Activated B cell treated with CpG ODN at 0.5 μM for 24 hours (primary cell): Measurements from ENCODE around the gene AGFG2. TPM values are rescaled to one million over a fixed set of nuclear protein-coding genes. Genes with fewer than 3 reads are reported as not detected.

Experiments
- ATAC-seq: fragments of 200-7000 bp; cut with Tn5 transposase; one replicate; pipeline ENCODE4 v1.10.0; 2021; ENCODE audit warnings: low read depth, mild to moderate bottlenecking, moderate library complexity
- CTCF ChIA-PET: fragments of 350-600 bp; sonication (Branson Sonifier 250); formaldehyde crosslinking; loops from one replicate; lab custom pipeline; 2021; ENCODE audit warnings: antibody characterized with exemption; lab: Charles Lee
- POLR2A ChIA-PET: fragments of 350-600 bp; sonication (Branson Sonifier 250); formaldehyde crosslinking; loops from one replicate; lab custom pipeline; 2021; ENCODE audit warnings: antibody characterized with exemption; lab: Charles Lee
- DNase-seq: peaks from one replicate; pipeline ENCODE4 v3.0.0; 2022
- H3K27ac Mint-ChIP-seq: one replicate; pipeline ENCODE4 v1.8.0; 2020; ENCODE audit warnings: mixed read lengths
- H3K27me3 Mint-ChIP-seq: one replicate; pipeline ENCODE4 v1.8.0; 2021; ENCODE audit warnings: mixed read lengths
- H3K36me3 Mint-ChIP-seq: one replicate; pipeline ENCODE4 v1.8.0; 2021; ENCODE audit warnings: low read depth, mixed read lengths
- H3K4me1 Mint-ChIP-seq: one replicate; pipeline ENCODE4 v1.8.0; 2021; ENCODE audit warnings: mixed read lengths
- H3K4me3 Mint-ChIP-seq: one replicate; pipeline ENCODE4 v1.8.0; 2020; ENCODE audit warnings: mild to moderate bottlenecking, mixed read lengths
- H3K9me3 Mint-ChIP-seq: one replicate; pipeline ENCODE4 v1.8.0; 2020; ENCODE audit warnings: mixed read lengths
- CTCF ChIP-seq: fragments of 200-600 bp; IDR thresholded peaks from one replicate; pipeline ENCODE4 v1.8.0; 2022; ENCODE audit warnings: antibody characterized with exemption, mild to moderate bottlenecking
- intact Hi-C: fragments of 100-400 bp; cut with micrococcal nuclease; formaldehyde crosslinking; loops from one replicate; pipeline ENCODE4 v1.15.1; 2024
- total RNA-seq: library from RNA; stranded (reverse); gene quantifications from 2 replicates; pipeline ENCODE4 v1.2.3, GENCODE V29; 2022

The AGFG2 gene
- total RNA-seq, 1 donor from 2014 or later = 9.5 TPM

DNA sequence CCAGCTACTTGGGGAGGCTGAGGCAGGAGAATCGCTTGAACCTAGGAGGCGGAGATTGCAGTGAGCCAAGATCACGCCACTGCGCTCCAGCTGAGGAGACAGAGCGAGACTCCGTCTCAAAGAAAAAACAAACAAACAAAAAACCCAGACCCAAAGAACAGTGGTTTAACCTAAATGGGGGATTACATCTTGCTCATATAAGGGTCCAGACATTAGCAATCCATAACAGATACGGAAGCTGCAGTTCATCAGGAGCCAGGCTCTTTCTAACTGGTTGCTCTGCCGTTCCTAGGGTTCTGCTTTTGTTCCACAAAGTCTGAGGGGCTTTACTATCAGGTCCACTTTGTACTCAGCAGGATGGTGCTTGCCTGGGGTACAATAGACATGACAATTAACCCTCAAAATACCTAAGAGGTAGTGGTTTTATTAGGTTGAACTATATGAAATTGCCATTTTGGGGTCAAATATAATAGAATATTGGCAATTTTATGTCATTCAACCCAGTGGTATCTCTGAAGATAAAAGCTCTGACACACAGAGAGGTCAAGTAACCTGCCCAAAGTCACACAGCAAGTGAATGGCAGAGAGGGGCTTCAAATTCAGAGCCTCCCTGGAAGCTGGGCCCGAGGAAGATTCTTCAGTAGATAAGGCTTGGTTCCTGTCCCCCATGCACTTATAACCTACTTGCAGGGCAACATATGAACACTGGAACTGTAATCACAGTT is 34.0 kb upstream of the AGFG2 start:
- POLR2A ChIA-PET = no interaction called here
- H3K4me1 Mint-ChIP-seq = no peaks in the 10 kb centered on the region

GRCh38 chr7:100506356-100506923 is 32.6 kb upstream of the AGFG2 start:
- ChIA-PET POLR2A (no interaction called here), CTCF (no interaction called here)
- H3K36me3 Mint-ChIP-seq = no peaks in the 10 kb centered on the region
- no peaks in the 10 kb centered on the region for H3K9me3 Mint-ChIP-seq
- H3K27ac Mint-ChIP-seq = no peak overlapping the region
- DNase-seq (no peak), ATAC-seq (no peak)
- H3K4me1 Mint-ChIP-seq = no peaks in the 10 kb centered on the region
- TF ChIP-seq CTCF = no peak
- intact Hi-C loops = no loop called here
- H3K4me3 Mint-ChIP-seq = no peak overlapping the region
- H3K27me3 Mint-ChIP-seq = peaks cover 9% of the 10 kb centered on the region

More for the DNA sequence above, 34.0 kb upstream of the AGFG2 start:
- Mint-ChIP-seq H3K9me3 (no peaks in the 10 kb centered on the region), H3K4me3 (no peak overlapping the region), H3K36me3 (no peaks in the 10 kb centered on the region), H3K27me3 (peaks cover 4% of the 10 kb centered on the region), H3K27ac (no peak overlapping the region)
- ATAC-seq = no peak
- no peak for TF ChIP-seq CTCF
- intact Hi-C loops = no loop called here
- CTCF ChIA-PET = no interaction called here
- DNase-seq = no peak

- no peak overlapping the region for H3K4me3 Mint-ChIP-seq
- TF ChIP-seq CTCF = no peak
- ATAC-seq (no peak), DNase-seq (no peak)
- H3K9me3 Mint-ChIP-seq = no peaks in the 10 kb centered on the region
- no peaks in the 10 kb centered on the region for H3K36me3 Mint-ChIP-seq
- ChIA-PET POLR2A (no interaction called here), CTCF (interaction anchor here (1.3 kb wide), 1 partner anchor 39 kb away, joined by 3 read pairs; no protein-coding TSS in a partner anchor)
- no peaks in the 10 kb centered on the region for H3K4me1 Mint-ChIP-seq
- intact Hi-C loops = no loop called here
- H3K27me3 Mint-ChIP-seq = peaks cover 10% of the 10 kb centered on the region
- H3K27ac Mint-ChIP-seq = no peak overlapping the region
Observed at GRCh38 chr7:100509231-100509630, 29.8 kb upstream of the AGFG2 start.

- peaks cover 10% of the 10 kb centered on the region for H3K27me3 Mint-ChIP-seq
- H3K9me3 Mint-ChIP-seq = no peaks in the 10 kb centered on the region
- H3K27ac Mint-ChIP-seq = no peak overlapping the region
- no peaks in the 10 kb centered on the region for H3K36me3 Mint-ChIP-seq
- no peak overlapping the region for H3K4me3 Mint-ChIP-seq
- ChIA-PET CTCF (no interaction called here), POLR2A (no interaction called here)
- intact Hi-C loops = no loop called here
- DNase-seq (no peak), ATAC-seq (no peak)
- no peak for TF ChIP-seq CTCF
- no peaks in the 10 kb centered on the region for H3K4me1 Mint-ChIP-seq
Observed at GRCh38 chr7:100510437-100511239, 28.4 kb upstream of the AGFG2 start.

- no peak overlapping the region for H3K27ac Mint-ChIP-seq
- no peaks in the 10 kb centered on the region for H3K9me3 Mint-ChIP-seq
- intact Hi-C loops = no loop called here
- DNase-seq (no peak), ATAC-seq (no peak)
- no peaks in the 10 kb centered on the region for H3K36me3 Mint-ChIP-seq
- no peak overlapping the region for H3K4me3 Mint-ChIP-seq
- peaks cover 8% of the 10 kb centered on the region for H3K27me3 Mint-ChIP-seq
- H3K4me1 Mint-ChIP-seq = peaks cover 9% of the 10 kb centered on the region
- POLR2A ChIA-PET = no interaction called here
- CTCF ChIA-PET = no interaction called here
- no peak for TF ChIP-seq CTCF
Observed at GRCh38 chr7:100513212-100513810, 25.7 kb upstream of the AGFG2 start.
